Prostate gland (tissue), 2 donors: Measurements from ENCODE around the gene LSG1.

Experiments
- POLR2A ChIP-seq: fragments of 450-650 bp; IDR thresholded peaks from one replicate; pipeline ENCODE4 v1.6.1; 2016; ENCODE audit warnings: antibody characterized with exemption, mild to moderate bottlenecking
- POLR2AphosphoS5 ChIP-seq: sonication (generic); formaldehyde crosslinking; IDR thresholded peaks from one replicate; pipeline ENCODE4 v1.6.1; 2017; ENCODE audit warnings: antibody characterized with exemption
- TF ChIP-seq, protein P1 (sequence below), 4 experiments: fragments of 200-600 bp in 2 of 4; fragments of 450-650 bp in 2 of 4; sonication (generic) in 2 of 4; IDR thresholded peaks; 1 replicate in 3 of 4; 2 replicates in 1 of 4; pipeline ENCODE4 v1.5.1; 2016 to 2019; ENCODE audit warnings: antibody characterized with exemption in 4 of 4, mild to moderate bottlenecking in 2 of 4, moderate library complexity in 2 of 4

- TF ChIP-seq, protein P1, sequence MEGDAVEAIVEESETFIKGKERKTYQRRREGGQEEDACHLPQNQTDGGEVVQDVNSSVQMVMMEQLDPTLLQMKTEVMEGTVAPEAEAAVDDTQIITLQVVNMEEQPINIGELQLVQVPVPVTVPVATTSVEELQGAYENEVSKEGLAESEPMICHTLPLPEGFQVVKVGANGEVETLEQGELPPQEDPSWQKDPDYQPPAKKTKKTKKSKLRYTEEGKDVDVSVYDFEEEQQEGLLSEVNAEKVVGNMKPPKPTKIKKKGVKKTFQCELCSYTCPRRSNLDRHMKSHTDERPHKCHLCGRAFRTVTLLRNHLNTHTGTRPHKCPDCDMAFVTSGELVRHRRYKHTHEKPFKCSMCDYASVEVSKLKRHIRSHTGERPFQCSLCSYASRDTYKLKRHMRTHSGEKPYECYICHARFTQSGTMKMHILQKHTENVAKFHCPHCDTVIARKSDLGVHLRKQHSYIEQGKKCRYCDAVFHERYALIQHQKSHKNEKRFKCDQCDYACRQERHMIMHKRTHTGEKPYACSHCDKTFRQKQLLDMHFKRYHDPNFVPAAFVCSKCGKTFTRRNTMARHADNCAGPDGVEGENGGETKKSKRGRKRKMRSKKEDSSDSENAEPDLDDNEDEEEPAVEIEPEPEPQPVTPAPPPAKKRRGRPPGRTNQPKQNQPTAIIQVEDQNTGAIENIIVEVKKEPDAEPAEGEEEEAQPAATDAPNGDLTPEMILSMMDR (IDR thresholded peaks at IDR 0.05), result no peak
- TF ChIP-seq POLR2A (no peak), POLR2AphosphoS5 (no peak)
These were observed 48.1 kb upstream of the LSG1 start for GRCh38 chr3:194720048-194720447.
